Adrenal gland (tissue), 12 donors: ENCODE results near the gene MAN2C1. TPM values are rescaled to one million over a fixed set of nuclear protein-coding genes. Genes with fewer than 3 reads are reported as not detected.
"Not testable (repeated sequence)": the region's sequence is repeated elsewhere in the genome, so short reads cannot be mapped to it uniquely, and the experiment has no call there.

ENCODE experiments used
- DNase-seq, 7 donors: peaks; one replicate each; pipeline ENCODE4 v3.0.0-alpha.2; 2019 to 2020
- H3K27ac ChIP-seq, 5 donors: fragments of 200-600 bp; sonication (generic) in 4 of 5; 1 replicate in 3 of 5; 2 replicates in 2 of 5; pipeline versions ENCODE4 v1.5.1 to v1.8.0; 2016 to 2020; ENCODE audit warnings: mild to moderate bottlenecking in 1 of 5
- H3K27me3 ChIP-seq: fragments of 200-600 bp; 2 replicates; pipeline ENCODE4 v1.8.0; 2021
- H3K36me3 ChIP-seq, 2 donors: fragments of 200-600 bp; replicated peaks in 1 of 2; 1 replicate in 1 of 2; 2 replicates in 1 of 2; pipeline versions ENCODE4 v1.5.1 to v1.8.0; 2018 to 2022
- H3K4me1 ChIP-seq, 2 donors: fragments of 200-600 bp; replicated peaks in 1 of 2; 1 replicate in 1 of 2; 2 replicates in 1 of 2; pipeline versions ENCODE4 v1.5.1 to v1.8.0; 2018 to 2021
- H3K4me3 ChIP-seq, 4 donors: fragments of 200-600 bp; sonication (generic) in 3 of 4; one replicate each; pipeline ENCODE4 v1.5.1; 2016 to 2018
- H3K9me3 ChIP-seq, 3 donors: fragments of 200-600 bp; sonication (generic) in 1 of 3; replicated peaks in 1 of 3; 1 replicate in 2 of 3; 2 replicates in 1 of 3; pipeline versions ENCODE4 v1.5.1 to v1.8.0; 2016 to 2021
- CTCF ChIP-seq, 6 experiments: fragments of 450-650 bp in 4 of 6; fragments of 200-600 bp in 2 of 6; sonication (generic) in 1 of 6; IDR thresholded peaks; 1 replicate in 5 of 6; 2 replicates in 1 of 6; pipeline versions ENCODE4 v1.5.1 to v1.8.0; 2016 to 2021; ENCODE audit warnings: antibody characterized with exemption in 6 of 6, mild to moderate bottlenecking in 2 of 6, moderate library complexity in 1 of 6
- POLR2A ChIP-seq, 2 donors: fragments of 450-650 bp; IDR thresholded peaks; one replicate each; pipeline ENCODE4 v1.6.1; 2017; ENCODE audit warnings: antibody characterized with exemption in 2 of 2, mild to moderate bottlenecking in 2 of 2, moderate library complexity in 1 of 2
- WGBS, 4 donors: extraction: QIAGEN DNeasy Blood & Tissue Kit in 2 of 4; methylation state at CpG; one replicate each; pipeline versions ENCODE4 v1.1.5 to v1.1.7; 2013 to 2017; 5-methylcytosine and 5-hydroxymethylcytosine counted together
- intact Hi-C, 2 donors: fragments of 100-400 bp; cut with DNase I; formaldehyde crosslinking; loops; one replicate each; pipeline versions ENCODE4 v1.14.1 to v1.15.0; 2022 to 2023
- polyA plus RNA-seq, 3 donors: library from polyadenylated mRNA; stranded (reverse); fragments of 200-250 nt in 2 of 3; fragments of 350-450 nt in 1 of 3; fragmentation: Illumina TruSeq in 1 of 3; extraction: RNeasy Lipid Tissue Mini Kit (QIAGEN cat#74804) in 1 of 3; gene quantifications; one replicate each; pipeline ENCODE4 v1.2.3, GENCODE V29; 2013 to 2014
- total RNA-seq, 9 donors: library from RNA; depleted of rRNA in 4 of 9; stranded (reverse); fragments of >200 nt in 4 of 9; fragments of 120-200 nt in 1 of 9; fragmentation: NEBNext Ultra II Directional in 1 of 9; extraction: Animal tissue kit (Norgen Biotek cat#: 25700) in 1 of 9; gene quantifications; one replicate each; pipeline versions ENCODE4 v1.1.0 to v1.2.4, GENCODE V29; 2013 to 2023
- donor health status: healthy with polysubstance abuse.
- donor health status: Bipolar disorder and iron deficiency.
- donor health status: DM: yes; HTN: yes; CAD: no.
- donor health status: DM: no; HTN: no; CAD: no.
- donor health status: DM: no; HTN: no; CAD: no.
- donor health status: DM: yes; HTN: yes; CAD: no.

MAN2C1 gene
- total and polyA plus RNA-seq, 12 donors, result 46.8 to 1,091 (median 251) TPM

GRCh38 chr15:75327491-75327890 lies 40.9 kb downstream of the MAN2C1 start:
- WGBS, 4 donors, result 40 to 95% (median 81%) methylated on average over 1 to 3 of the region's 3 CpGs
- Histone ChIP-seq H3K4me3 (no peak overlapping the region), H3K4me1 (peaks cover 0 to 4% of the 10 kb centered on the region in 2 donors), H3K27me3 (no peaks in the 10 kb centered on the region), H3K36me3 (no peaks in the 10 kb centered on the region), H3K9me3 (no peaks in the 10 kb centered on the region), H3K27ac (no peak overlapping the region)
- DNase-seq, result no peak
- intact Hi-C loops, result no loop called here
- no peak for TF ChIP-seq POLR2A (IDR thresholded peaks at IDR 0.05)
- no peak for TF ChIP-seq CTCF (IDR thresholded peaks at IDR 0.05)

GRCh38 chr15:75327005-75327404 lies 41.4 kb downstream of the MAN2C1 start:
- no peak for DNase-seq
- Histone ChIP-seq H3K36me3 (no peaks in the 10 kb centered on the region), H3K9me3 (no peaks in the 10 kb centered on the region), H3K4me3 (no peak overlapping the region), H3K4me1 (peaks cover 0 to 4% of the 10 kb centered on the region in 2 donors), H3K27me3 (no peaks in the 10 kb centered on the region), H3K27ac (no peak overlapping the region)
- TF ChIP-seq CTCF (IDR thresholded peaks at IDR 0.05) (no peak), POLR2A (IDR thresholded peaks at IDR 0.05) (no peak)
- WGBS, 4 donors, result 82 to 94% (median 88%) methylated on average over 4 of the region's 4 CpGs
- intact Hi-C loops, result no loop called here

DNA sequence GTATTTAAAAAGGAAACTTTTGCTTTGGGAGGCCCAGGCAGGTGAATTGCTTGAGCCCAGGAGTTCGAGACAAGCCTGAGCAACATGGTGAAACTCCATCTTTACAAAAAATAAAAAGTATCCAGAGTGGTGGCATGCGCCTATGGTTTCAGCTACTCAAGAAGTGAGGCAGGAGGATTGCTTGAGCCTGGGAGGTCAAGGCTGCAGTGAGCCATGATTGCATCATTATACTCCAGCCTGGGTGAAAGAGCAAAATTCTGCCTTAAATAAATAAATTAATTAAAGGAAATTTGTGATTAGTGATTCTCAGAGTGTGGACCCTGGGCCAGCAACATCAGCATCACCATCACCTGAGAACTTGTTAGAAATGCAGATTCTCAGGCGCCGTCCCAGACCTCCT lies 42.5 kb downstream of the MAN2C1 start:
- H3K27me3 ChIP-seq, result no peaks in the 10 kb centered on the region
- H3K9me3 ChIP-seq, result no peaks in the 10 kb centered on the region
- H3K27ac ChIP-seq, result no peak overlapping the region
- no peaks in the 10 kb centered on the region for H3K36me3 ChIP-seq
- 85 to 92% (median 91%) methylated on average over 4 of the region's 4 CpGs for WGBS, 4 donors
- intact Hi-C loops, result no loop called here
- H3K4me1 ChIP-seq, result peaks cover 0 to 4% of the 10 kb centered on the region in 2 donors
- peak in 1 of 7 donors; percentile 17 for DNase-seq
- no peak overlapping the region for H3K4me3 ChIP-seq
- TF ChIP-seq POLR2A (IDR thresholded peaks at IDR 0.05), result no peak

- WGBS, 4 donors, result 87 to 92% (median 89%) methylated on average over 6 of the region's 6 CpGs
- H3K9me3 ChIP-seq, result no peaks in the 10 kb centered on the region
- no peaks in the 10 kb centered on the region for H3K27me3 ChIP-seq
- H3K4me1 ChIP-seq, result peaks cover 0 to 4% of the 10 kb centered on the region in 2 donors
- H3K36me3 ChIP-seq, result no peaks in the 10 kb centered on the region
- H3K27ac ChIP-seq, result no peak overlapping the region
- DNase-seq, result no peak
- H3K4me3 ChIP-seq, result no peak overlapping the region
- intact Hi-C loops, result no loop called here
- no peak for TF ChIP-seq CTCF (IDR thresholded peaks at IDR 0.05)
- no peak for TF ChIP-seq POLR2A (IDR thresholded peaks at IDR 0.05)
These were observed 46.7 kb downstream of the MAN2C1 start for GRCh38 chr15:75321711-75322110.

GRCh38 chr15:75319231-75319897 lies 49.0 kb downstream of the MAN2C1 start:
- DNase-seq, result peak in 4 of 7 donors; percentile 44 to 54 (median 50)
- WGBS, 4 donors, result 65 to 79% (median 67%) methylated on average over 5 of the region's 5 CpGs
- intact Hi-C loops, H3K9me3 ChIP-seq, H3K4me3 ChIP-seq, H3K27me3 ChIP-seq, H3K4me1 ChIP-seq, H3K36me3 ChIP-seq: not testable (repeated sequence)
- peak overlapping the region in 1 of 5 donors; percentile 21 for H3K27ac ChIP-seq
